Measurements from ENCODE around the gene SAMD4A. TPM values are rescaled to one million over a fixed set of nuclear protein-coding genes. Genes with fewer than 3 reads are reported as not detected.

SAMD4A gene
- total RNA-seq, 4 donors from 2014 or later: 17.0 to 39.6 (median 21.3) TPM

GRCh38 chr14:54708161-54708560, 141.2 kb downstream of the SAMD4A start:
- Histone ChIP-seq H3K9me3 (no peaks in the 10 kb centered on the region), H3K4me3 (no peak overlapping the region), H3K27me3 (no peaks in the 10 kb centered on the region), H3K36me3 (no peaks in the 10 kb centered on the region), H3K27ac (no peak overlapping the region), H3K4me1 (peaks cover 0 to 6% (median 2%) of the 10 kb centered on the region in 4 donors)
- DNase-seq: no peak
- no peak for TF ChIP-seq POLR2A (IDR thresholded peaks at IDR 0.05)
- TF ChIP-seq, protein P1, sequence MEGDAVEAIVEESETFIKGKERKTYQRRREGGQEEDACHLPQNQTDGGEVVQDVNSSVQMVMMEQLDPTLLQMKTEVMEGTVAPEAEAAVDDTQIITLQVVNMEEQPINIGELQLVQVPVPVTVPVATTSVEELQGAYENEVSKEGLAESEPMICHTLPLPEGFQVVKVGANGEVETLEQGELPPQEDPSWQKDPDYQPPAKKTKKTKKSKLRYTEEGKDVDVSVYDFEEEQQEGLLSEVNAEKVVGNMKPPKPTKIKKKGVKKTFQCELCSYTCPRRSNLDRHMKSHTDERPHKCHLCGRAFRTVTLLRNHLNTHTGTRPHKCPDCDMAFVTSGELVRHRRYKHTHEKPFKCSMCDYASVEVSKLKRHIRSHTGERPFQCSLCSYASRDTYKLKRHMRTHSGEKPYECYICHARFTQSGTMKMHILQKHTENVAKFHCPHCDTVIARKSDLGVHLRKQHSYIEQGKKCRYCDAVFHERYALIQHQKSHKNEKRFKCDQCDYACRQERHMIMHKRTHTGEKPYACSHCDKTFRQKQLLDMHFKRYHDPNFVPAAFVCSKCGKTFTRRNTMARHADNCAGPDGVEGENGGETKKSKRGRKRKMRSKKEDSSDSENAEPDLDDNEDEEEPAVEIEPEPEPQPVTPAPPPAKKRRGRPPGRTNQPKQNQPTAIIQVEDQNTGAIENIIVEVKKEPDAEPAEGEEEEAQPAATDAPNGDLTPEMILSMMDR (IDR thresholded peaks at IDR 0.05): no peak

DNA sequence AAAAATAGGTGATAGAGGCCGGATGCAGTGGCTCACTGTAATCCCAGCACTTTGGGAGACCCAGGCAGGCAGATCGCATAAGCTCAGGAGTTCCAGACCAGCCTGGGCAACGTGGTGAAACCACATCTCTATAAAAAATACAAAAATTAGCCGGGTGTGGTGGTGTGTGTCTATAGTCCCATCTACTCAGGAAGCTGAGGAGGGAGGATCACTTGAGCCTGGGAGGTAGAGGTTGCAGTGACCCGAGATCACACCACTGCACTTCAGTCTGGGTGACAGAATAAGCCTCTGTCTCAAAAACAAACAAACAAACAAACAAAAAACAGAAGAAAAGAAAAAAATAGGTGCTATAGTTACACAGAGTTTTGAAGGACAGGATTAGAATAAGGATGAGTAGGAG, 142.1 kb downstream of the SAMD4A start:
- TF ChIP-seq POLR2A (IDR thresholded peaks at IDR 0.05): no peak
- TF ChIP-seq, protein P1 (IDR thresholded peaks at IDR 0.05): no peak
- Histone ChIP-seq H3K27me3 (no peaks in the 10 kb centered on the region), H3K4me1 (peaks cover 0 to 9% (median 2%) of the 10 kb centered on the region in 4 donors), H3K36me3 (no peaks in the 10 kb centered on the region), H3K27ac (no peak overlapping the region), H3K9me3 (no peaks in the 10 kb centered on the region), H3K4me3 (no peak overlapping the region)
- DNase-seq: no peak

DNA sequence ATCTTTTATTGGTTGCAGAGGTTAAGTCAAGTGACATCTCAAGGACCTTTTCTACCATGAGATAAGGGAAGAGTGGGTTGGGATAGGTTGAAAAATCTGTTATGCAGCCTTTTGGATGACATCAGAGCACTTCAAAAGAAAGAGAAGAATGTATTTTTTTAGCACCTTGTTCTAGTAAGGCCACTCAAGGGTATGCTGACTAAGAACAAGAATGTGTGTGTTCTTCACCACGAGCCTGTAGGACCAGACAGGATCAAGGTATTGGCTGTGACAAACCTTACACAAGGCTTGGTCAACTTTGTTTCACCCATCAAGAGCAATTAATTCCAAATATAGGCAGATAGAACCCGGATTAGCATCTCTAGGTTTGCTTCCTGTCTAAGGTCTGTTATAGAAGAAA, 142.5 kb downstream of the SAMD4A start:
- Histone ChIP-seq H3K27ac (no peak overlapping the region), H3K4me3 (no peak overlapping the region), H3K27me3 (no peaks in the 10 kb centered on the region), H3K36me3 (no peaks in the 10 kb centered on the region), H3K9me3 (no peaks in the 10 kb centered on the region), H3K4me1 (peaks cover 0 to 9% (median 2%) of the 10 kb centered on the region in 4 donors)
- no peak for TF ChIP-seq POLR2A (IDR thresholded peaks at IDR 0.05)
- TF ChIP-seq, protein P1 (IDR thresholded peaks at IDR 0.05): no peak
- DNase-seq: no peak

DNA sequence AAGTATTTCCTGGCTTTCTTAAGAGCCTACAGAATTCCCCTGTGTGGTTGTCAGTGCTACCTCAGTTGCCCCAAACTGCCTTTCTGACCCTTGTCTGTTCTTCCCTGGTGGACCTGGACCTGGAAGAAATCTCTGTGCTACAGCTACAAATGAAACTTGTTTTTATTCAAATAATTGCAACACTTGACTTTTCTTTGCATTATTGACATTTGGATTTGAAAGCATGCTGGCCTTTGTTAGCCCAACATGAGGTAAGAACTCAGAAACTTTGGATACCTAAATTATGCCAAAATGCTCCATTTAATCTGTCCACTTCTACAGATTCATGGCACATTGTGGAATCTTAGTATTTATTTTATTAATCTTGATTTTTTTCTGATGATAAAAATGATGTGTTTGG, 142.9 kb downstream of the SAMD4A start:
- peaks cover 0 to 9% (median 2%) of the 10 kb centered on the region in 4 donors for H3K4me1 ChIP-seq
- H3K27ac ChIP-seq: no peak overlapping the region
- no peak for TF ChIP-seq POLR2A (IDR thresholded peaks at IDR 0.05)
- TF ChIP-seq, protein P1 (IDR thresholded peaks at IDR 0.05): no peak
- no peaks in the 10 kb centered on the region for H3K36me3 ChIP-seq
- no peaks in the 10 kb centered on the region for H3K9me3 ChIP-seq
- no peak for DNase-seq
- no peaks in the 10 kb centered on the region for H3K27me3 ChIP-seq
- no peak overlapping the region for H3K4me3 ChIP-seq

- TF ChIP-seq POLR2A (IDR thresholded peaks at IDR 0.05): no peak
- TF ChIP-seq, protein P1 (IDR thresholded peaks at IDR 0.05): no peak
- Histone ChIP-seq H3K27me3 (no peaks in the 10 kb centered on the region), H3K36me3 (no peaks in the 10 kb centered on the region), H3K4me1 (peaks cover 0 to 9% (median 2%) of the 10 kb centered on the region in 4 donors), H3K4me3 (no peak overlapping the region), H3K9me3 (no peaks in the 10 kb centered on the region), H3K27ac (peak overlapping the region in 2 of 4 donors; percentile 1 to 67)
- DNase-seq: no peak
These were observed 144.4 kb downstream of the SAMD4A start for GRCh38 chr14:54711312-54711711.
